DND-41 (cell line): ENCODE measurements around the gene CCNC.

ENCODE experiments used
- ATAC-seq: fragments of 200-7000 bp; cut with Tn5 transposase; 3 replicates; pipeline ENCODE4 v1.9.1; 2021; ENCODE audit warnings: low read depth; ENCODE audit not compliant: insufficient read depth
- DNase-seq: peaks from one replicate; pipeline ENCODE4 v3.0.0-alpha.2; 2020
- H2AFZ ChIP-seq: 2 replicates; pipeline ENCODE4 v1.6.0; 2012; ENCODE audit warnings: low read depth, low read length
- H3K27ac ChIP-seq: 2 replicates; pipeline ENCODE4 v1.5.1; 2012; ENCODE audit warnings: low read length, inconsistent platforms
- H3K27me3 ChIP-seq: fragments of 200-600 bp; sonication (generic); 2 replicates; pipeline ENCODE4 v1.6.0; 2012; ENCODE audit warnings: low read length, mild to moderate bottlenecking, inconsistent platforms; ENCODE audit not compliant: insufficient read depth, poor library complexity
- H3K36me3 ChIP-seq: 2 replicates; pipeline ENCODE4 v1.5.1; 2012; ENCODE audit warnings: low read length, inconsistent platforms; ENCODE audit not compliant: insufficient read depth
- H3K4me1 ChIP-seq: 2 replicates; pipeline ENCODE4 v1.5.1; 2012; ENCODE audit warnings: mild to moderate bottlenecking, low read length; ENCODE audit not compliant: insufficient read depth
- H3K4me2 ChIP-seq: 2 replicates; pipeline ENCODE4 v1.6.0; 2012; ENCODE audit warnings: mild to moderate bottlenecking, moderate library complexity, low read length, inconsistent platforms; ENCODE audit not compliant: insufficient read depth
- H3K4me3 ChIP-seq, 2 experiments: fragments of 200-600 bp in 1 of 2; shearing (Covaris generic) in 1 of 2; 2 replicates each; pipeline ENCODE4 v1.5.1; 2012 to 2016; ENCODE audit warnings: inconsistent platforms in 2 of 2, low read length in 2 of 2, mild to moderate bottlenecking in 2 of 2, low read depth in 1 of 2, moderate library complexity in 1 of 2
- H3K79me2 ChIP-seq: 2 replicates; pipeline ENCODE4 v1.6.0; 2012; ENCODE audit warnings: low read length, inconsistent platforms; ENCODE audit not compliant: insufficient read depth
- H3K9ac ChIP-seq: 2 replicates; pipeline ENCODE4 v1.6.0; 2012; ENCODE audit warnings: low read depth, mild to moderate bottlenecking, inconsistent platforms, low read length, moderate library complexity
- H3K9me3 ChIP-seq: 2 replicates; pipeline ENCODE4 v1.5.1; 2012; ENCODE audit warnings: low read length, moderate library complexity, mild to moderate bottlenecking, inconsistent platforms; ENCODE audit not compliant: insufficient read depth, severe bottlenecking
- H4K20me1 ChIP-seq: 2 replicates; pipeline ENCODE4 v1.6.0; 2012; ENCODE audit warnings: low read length; ENCODE audit not compliant: insufficient read depth
- CTCF ChIP-seq: IDR thresholded peaks from 2 replicates; pipeline ENCODE4 v1.5.1; 2012; ENCODE audit warnings: borderline replicate concordance, low read length, moderate library complexity, mild to moderate bottlenecking; ENCODE audit not compliant: poor library complexity, severe bottlenecking; ENCODE audit errors: extremely low read depth
- EZH2 ChIP-seq: IDR thresholded peaks from 3 replicates; pipeline ENCODE4 v1.6.1; 2012; ENCODE audit warnings: borderline replicate concordance, low read depth, mild to moderate bottlenecking, moderate library complexity, low read length, inconsistent platforms; ENCODE audit not compliant: severe bottlenecking

CCNC gene

DNA sequence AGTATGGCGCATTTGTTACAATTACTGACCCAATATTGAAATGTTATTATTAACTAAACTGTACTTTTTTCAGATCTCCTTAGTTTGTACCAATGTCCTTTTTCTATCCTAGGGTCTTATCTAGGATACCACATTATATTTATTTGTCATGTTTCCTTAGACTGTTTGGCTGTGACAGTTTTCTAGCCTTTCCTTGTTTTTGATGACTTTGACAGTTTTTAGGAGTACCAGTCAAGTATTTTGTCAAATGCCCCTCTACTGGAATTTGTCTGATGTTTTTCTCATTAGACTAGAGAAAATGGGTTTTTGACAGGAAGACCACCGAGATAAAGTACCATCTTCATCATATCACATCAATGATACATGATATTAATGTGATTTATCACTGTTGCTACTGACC, 14.6 kb downstream of the CCNC start:
- H3K9ac ChIP-seq, result no peak overlapping the region
- H2AFZ ChIP-seq, result no peak overlapping the region
- TF ChIP-seq EZH2 (no peak), CTCF (no peak)
- no peaks in the 10 kb centered on the region for H3K9me3 ChIP-seq
- H3K4me1 ChIP-seq, result no peaks in the 10 kb centered on the region
- no peak overlapping the region for H3K4me3 ChIP-seq
- no peak for DNase-seq
- no peak overlapping the region for H3K27ac ChIP-seq
- H3K79me2 ChIP-seq, result 0 out of 2 replicates have a peak, but pooled peaks cover 6% of the 10 kb centered on the region
- H3K27me3 ChIP-seq, result no peaks in the 10 kb centered on the region
- ATAC-seq, result no peak
- no peak overlapping the region for H3K4me2 ChIP-seq
- peaks cover 78% of the 10 kb centered on the region for H3K36me3 ChIP-seq
- no peaks in the 10 kb centered on the region for H4K20me1 ChIP-seq

GRCh38 chr6:99550046-99550748, 18.3 kb downstream of the CCNC start:
- no peak overlapping the region for H3K9ac ChIP-seq

DNA sequence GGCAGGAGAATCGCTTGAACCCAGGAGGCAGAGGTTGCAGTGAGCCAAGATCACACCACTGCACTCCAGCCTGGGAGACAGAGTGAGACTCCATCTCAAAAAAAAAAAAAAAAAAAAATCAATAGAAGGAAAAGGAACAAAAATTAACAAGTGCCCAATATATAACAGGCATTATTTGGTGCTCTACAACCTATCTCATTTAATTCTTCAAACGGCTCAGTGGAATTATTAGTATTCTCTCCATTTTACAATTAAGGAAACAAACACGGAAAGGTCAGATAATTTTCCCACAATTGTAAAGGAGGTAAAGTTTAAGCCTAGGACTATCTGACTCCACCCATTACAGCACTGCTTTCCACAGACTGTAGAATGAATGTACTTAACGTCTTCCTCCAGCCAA, 19.8 kb downstream of the CCNC start:
- H3K4me3 ChIP-seq, result no peak overlapping the region
- ATAC-seq (no peak), DNase-seq (no peak)
- H3K79me2 ChIP-seq, result no peaks in the 10 kb centered on the region
- H3K27ac ChIP-seq, result no peak overlapping the region
- H3K9me3 ChIP-seq, result no peaks in the 10 kb centered on the region
- no peaks in the 10 kb centered on the region for H3K27me3 ChIP-seq
- no peak overlapping the region for H3K4me2 ChIP-seq
- peaks cover 78% of the 10 kb centered on the region for H3K36me3 ChIP-seq
- no peak for TF ChIP-seq EZH2
- TF ChIP-seq CTCF, result no peak
- H3K4me1 ChIP-seq, result no peaks in the 10 kb centered on the region
- no peak overlapping the region for H3K9ac ChIP-seq
- no peak overlapping the region for H2AFZ ChIP-seq
- no peaks in the 10 kb centered on the region for H4K20me1 ChIP-seq

More at GRCh38 chr6:99550046-99550748, 18.3 kb downstream of the CCNC start:
- Histone ChIP-seq H3K9me3 (no peaks in the 10 kb centered on the region), H3K27ac (no peak overlapping the region), H3K4me1 (no peaks in the 10 kb centered on the region), H3K36me3 (peaks cover 76% of the 10 kb centered on the region), H3K27me3 (no peaks in the 10 kb centered on the region), H2AFZ (no peak overlapping the region), H3K4me2 (no peak overlapping the region), H3K79me2 (no peaks in the 10 kb centered on the region), H4K20me1 (no peaks in the 10 kb centered on the region), H3K4me3 (no peak overlapping the region)
- no peak for TF ChIP-seq CTCF
- DNase-seq (no peak), ATAC-seq (no peak)

DNA sequence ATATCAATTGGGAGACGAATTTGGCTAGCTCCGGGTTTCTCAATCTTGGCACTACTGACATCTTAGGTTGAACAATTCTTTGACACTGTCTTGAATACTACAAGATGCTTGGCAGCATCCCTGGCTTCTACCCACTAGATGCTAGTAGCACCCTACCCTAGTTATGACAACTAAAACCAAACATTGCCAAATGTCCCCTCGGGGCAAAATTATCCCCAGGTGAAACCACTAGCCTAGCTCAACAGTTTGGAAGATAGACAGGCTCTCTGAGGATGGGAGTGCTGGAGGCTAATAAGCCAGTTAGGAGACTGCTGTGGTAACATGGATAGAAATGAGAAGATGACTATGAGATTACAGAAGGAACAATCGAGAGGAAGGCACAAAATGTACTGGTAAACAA, 20.9 kb downstream of the CCNC start:
- ATAC-seq (no peak), DNase-seq (no peak)
- H3K27ac ChIP-seq, result no peak overlapping the region
- H3K4me2 ChIP-seq, result no peak overlapping the region
- no peaks in the 10 kb centered on the region for H3K4me1 ChIP-seq
- TF ChIP-seq CTCF, result no peak
- no peak for TF ChIP-seq EZH2
- H4K20me1 ChIP-seq, result no peaks in the 10 kb centered on the region
- peaks cover 81% of the 10 kb centered on the region for H3K36me3 ChIP-seq
- no peak overlapping the region for H3K4me3 ChIP-seq
- no peaks in the 10 kb centered on the region for H3K9me3 ChIP-seq
- no peak overlapping the region for H2AFZ ChIP-seq
- H3K9ac ChIP-seq, result no peak overlapping the region
- peaks cover 2% of the 10 kb centered on the region; the same call in 1 of the 2 replicates for H3K79me2 ChIP-seq
- no peaks in the 10 kb centered on the region for H3K27me3 ChIP-seq
